ENCODE results near the gene FBXW4. TPM values are rescaled to one million over a fixed set of nuclear protein-coding genes. Genes with fewer than 3 reads are reported as not detected.

FBXW4 gene
- total and polyA plus RNA-seq, 9 donors, result 38.6 to 86.4 (median 64.4) TPM

- WGBS, 3 donors, result 51 to 82% (median 56%) methylated on average over 6 to 10 of the region's 10 CpGs
- intact Hi-C loops (cut with DNase I), result no loop called here
- Histone ChIP-seq H3K4me1 (ENCODE audit: insufficient read depth) (peaks cover 8% of the 10 kb centered on the region), H3K27ac (peak overlapping the region; percentile 93), H3K9me3 (no peaks in the 10 kb centered on the region), H3K36me3 (no peaks in the 10 kb centered on the region), H3K4me3 (peak overlapping the region; percentile 56), H3K27me3 (no peaks in the 10 kb centered on the region)
- TF ChIP-seq EP300 (IDR thresholded peaks at IDR 0.05) (no peak), CTCF (IDR thresholded peaks at IDR 0.05) (no peak), POLR2A (IDR thresholded peaks at IDR 0.05) (no peak)
- no peak for DNase-seq
Observed at GRCh38 chr10:101695404-101695890, 477 bp upstream of the FBXW4 start.

- DNase-seq, result peak; percentile 60 to 78 (median 68)
- Histone ChIP-seq H3K9me3 (no peaks in the 10 kb centered on the region), H3K27ac (peak overlapping the region; percentile 93), H3K27me3 (no peaks in the 10 kb centered on the region), H3K4me3 (peak overlapping the region; percentile 56), H3K36me3 (no peaks in the 10 kb centered on the region), H3K4me1 (ENCODE audit: insufficient read depth) (peaks cover 8% of the 10 kb centered on the region)
- intact Hi-C loops (cut with DNase I), result no loop called here
- no peak for TF ChIP-seq CTCF (IDR thresholded peaks at IDR 0.05)
- peak; percentile 31 for TF ChIP-seq POLR2A (IDR thresholded peaks at IDR 0.05)
- TF ChIP-seq EP300 (IDR thresholded peaks at IDR 0.05), result no peak
- WGBS, 3 donors, result 0 to 1% (median 1%) methylated on average over 61 to 63 of the region's 63 CpGs
Observed at GRCh38 chr10:101693978-101694673, 844 bp downstream of the FBXW4 start.

- Histone ChIP-seq H3K9me3 (no peaks in the 10 kb centered on the region), H3K36me3 (no peaks in the 10 kb centered on the region), H3K4me1 (ENCODE audit: insufficient read depth) (peaks cover 8% of the 10 kb centered on the region), H3K27ac (peak overlapping the region; percentile 93), H3K27me3 (no peaks in the 10 kb centered on the region), H3K4me3 (peak overlapping the region; percentile 56)
- 2 to 7% (median 5%) methylated on average over 4 of the region's 4 CpGs for WGBS, 3 donors
- intact Hi-C loops (cut with DNase I), result no loop called here
- peak in 2 of 5 donors; percentile 22 to 25 for DNase-seq
- no peak for TF ChIP-seq EP300 (IDR thresholded peaks at IDR 0.05)
- TF ChIP-seq CTCF (IDR thresholded peaks at IDR 0.05), result no peak
- TF ChIP-seq POLR2A (IDR thresholded peaks at IDR 0.05), result no peak
Observed at GRCh38 chr10:101693651-101693977, 1.4 kb downstream of the FBXW4 start.

- H3K27ac ChIP-seq, result no peak overlapping the region
Observed at GRCh38 chr10:101691081-101691480, 3.9 kb downstream of the FBXW4 start.

More at GRCh38 chr10:101691081-101691480, 3.9 kb downstream of the FBXW4 start:
- 64 to 75% (median 74%) methylated on average over 7 of the region's 7 CpGs for WGBS, 3 donors
- Histone ChIP-seq H3K4me3 (no peak overlapping the region), H3K27me3 (no peaks in the 10 kb centered on the region), H3K4me1 (ENCODE audit: insufficient read depth) (peaks cover 8% of the 10 kb centered on the region), H3K36me3 (no peaks in the 10 kb centered on the region), H3K9me3 (no peaks in the 10 kb centered on the region)
- TF ChIP-seq EP300 (IDR thresholded peaks at IDR 0.05) (no peak), CTCF (IDR thresholded peaks at IDR 0.05) (no peak), POLR2A (IDR thresholded peaks at IDR 0.05) (no peak)
- intact Hi-C loops (cut with DNase I), result no loop called here
- DNase-seq, result no peak
